Breast epithelium (tissue), 4 donors: ENCODE measurements around the gene NDUFAB1. TPM values are rescaled to one million over a fixed set of nuclear protein-coding genes. Genes with fewer than 3 reads are reported as not detected.

Experiments
- DNase-seq, 2 donors: peaks; one replicate each; pipeline ENCODE4 v3.0.0-alpha.2; 2019; ENCODE audit warnings: low spot score in 2 of 2
- H3K27ac ChIP-seq, 2 donors: fragments of 200-600 bp; sonication (generic) in 1 of 2; one replicate each; pipeline ENCODE4 v1.5.1; 2016 to 2019; ENCODE audit warnings: mild to moderate bottlenecking in 1 of 2
- H3K27me3 ChIP-seq, 2 donors: fragments of 200-600 bp; sonication (generic) in 1 of 2; one replicate each; pipeline versions ENCODE4 v1.5.1 to v1.6.0; 2017 to 2019; ENCODE audit warnings: control low read depth in 1 of 2, mild to moderate bottlenecking in 1 of 2
- H3K36me3 ChIP-seq: fragments of 200-600 bp; one replicate; pipeline ENCODE4 v1.5.1; 2019
- H3K4me1 ChIP-seq, 2 donors: fragments of 200-600 bp; sonication (generic); one replicate each; pipeline ENCODE4 v1.5.1; 2016 to 2019; ENCODE audit warnings: control low read depth in 1 of 2
- H3K4me3 ChIP-seq, 3 donors: fragments of 200-600 bp; sonication (generic); 1 replicate in 2 of 3; 2 replicates in 1 of 3; pipeline ENCODE4 v1.5.1; 2016 to 2019; ENCODE audit warnings: mild to moderate bottlenecking in 3 of 3, moderate library complexity in 2 of 3
- H3K9me3 ChIP-seq, 2 donors: fragments of 200-600 bp; sonication (generic) in 1 of 2; one replicate each; pipeline ENCODE4 v1.5.1; 2016 to 2019; ENCODE audit warnings: control low read depth in 1 of 2
- POLR2A ChIP-seq: fragments of 450-650 bp; IDR thresholded peaks from one replicate; pipeline ENCODE4 v1.6.1; 2016; ENCODE audit warnings: antibody characterized with exemption, mild to moderate bottlenecking, moderate library complexity
- POLR2AphosphoS5 ChIP-seq, 3 donors: sonication (generic); formaldehyde crosslinking; IDR thresholded peaks; one replicate each; pipeline ENCODE4 v1.6.1; 2017; ENCODE audit warnings: antibody characterized with exemption in 3 of 3
- intact Hi-C: fragments of 100-400 bp; cut with DNase I; formaldehyde crosslinking; loops from one replicate; pipeline ENCODE4 v1.15.1; 2023; ENCODE audit warnings: low total_unique reads
- total RNA-seq, 3 donors: library from RNA; depleted of rRNA; stranded (reverse); fragments of >200 nt; gene quantifications; one replicate each; pipeline ENCODE4 v1.1.0, GENCODE V29; 2016
- TF ChIP-seq, protein P1 (sequence below), 3 donors: fragments of 450-650 bp; IDR thresholded peaks; one replicate each; pipeline ENCODE4 v1.5.1; 2016 to 2017; ENCODE audit warnings: antibody characterized with exemption in 3 of 3, mild to moderate bottlenecking in 3 of 3, moderate library complexity in 3 of 3

Gene NDUFAB1
- total RNA-seq, 3 donors from 2014 or later: 59.4 to 75.1 (median 64.6) TPM

DNA sequence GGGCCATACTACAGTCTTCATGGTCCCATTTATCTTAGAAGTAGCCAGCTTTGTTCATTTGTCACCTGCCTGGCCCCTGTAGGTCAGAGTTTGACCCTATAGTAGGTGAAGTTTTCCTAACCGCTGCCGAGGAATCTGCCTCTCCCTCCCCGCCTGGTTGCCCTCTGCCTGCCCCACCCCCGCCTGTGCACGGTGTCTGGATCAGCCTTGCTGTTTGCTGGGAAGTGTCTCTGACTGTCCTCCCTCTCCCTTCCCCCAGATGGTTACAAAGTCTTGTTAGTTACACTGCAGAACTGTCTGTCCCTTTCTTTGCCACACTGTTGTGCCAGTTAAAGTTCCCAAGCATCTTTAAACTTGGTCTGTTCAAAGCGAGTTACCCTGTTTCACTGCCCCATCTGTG lies 32.9 kb downstream of the NDUFAB1 start:
- Histone ChIP-seq H3K27ac (no peak overlapping the region), H3K9me3 (no peaks in the 10 kb centered on the region), H3K36me3 (peaks cover 6% of the 10 kb centered on the region), H3K4me3 (no peak overlapping the region), H3K27me3 (no peaks in the 10 kb centered on the region), H3K4me1 (peaks cover 0 to 11% of the 10 kb centered on the region in 2 donors)
- TF ChIP-seq POLR2AphosphoS5 (IDR thresholded peaks at IDR 0.05) (no peak), POLR2A (no peak)
- TF ChIP-seq, protein P1, sequence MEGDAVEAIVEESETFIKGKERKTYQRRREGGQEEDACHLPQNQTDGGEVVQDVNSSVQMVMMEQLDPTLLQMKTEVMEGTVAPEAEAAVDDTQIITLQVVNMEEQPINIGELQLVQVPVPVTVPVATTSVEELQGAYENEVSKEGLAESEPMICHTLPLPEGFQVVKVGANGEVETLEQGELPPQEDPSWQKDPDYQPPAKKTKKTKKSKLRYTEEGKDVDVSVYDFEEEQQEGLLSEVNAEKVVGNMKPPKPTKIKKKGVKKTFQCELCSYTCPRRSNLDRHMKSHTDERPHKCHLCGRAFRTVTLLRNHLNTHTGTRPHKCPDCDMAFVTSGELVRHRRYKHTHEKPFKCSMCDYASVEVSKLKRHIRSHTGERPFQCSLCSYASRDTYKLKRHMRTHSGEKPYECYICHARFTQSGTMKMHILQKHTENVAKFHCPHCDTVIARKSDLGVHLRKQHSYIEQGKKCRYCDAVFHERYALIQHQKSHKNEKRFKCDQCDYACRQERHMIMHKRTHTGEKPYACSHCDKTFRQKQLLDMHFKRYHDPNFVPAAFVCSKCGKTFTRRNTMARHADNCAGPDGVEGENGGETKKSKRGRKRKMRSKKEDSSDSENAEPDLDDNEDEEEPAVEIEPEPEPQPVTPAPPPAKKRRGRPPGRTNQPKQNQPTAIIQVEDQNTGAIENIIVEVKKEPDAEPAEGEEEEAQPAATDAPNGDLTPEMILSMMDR (IDR thresholded peaks at IDR 0.05): no peak
- DNase-seq: no peak
- intact Hi-C loops: no loop called here

DNA sequence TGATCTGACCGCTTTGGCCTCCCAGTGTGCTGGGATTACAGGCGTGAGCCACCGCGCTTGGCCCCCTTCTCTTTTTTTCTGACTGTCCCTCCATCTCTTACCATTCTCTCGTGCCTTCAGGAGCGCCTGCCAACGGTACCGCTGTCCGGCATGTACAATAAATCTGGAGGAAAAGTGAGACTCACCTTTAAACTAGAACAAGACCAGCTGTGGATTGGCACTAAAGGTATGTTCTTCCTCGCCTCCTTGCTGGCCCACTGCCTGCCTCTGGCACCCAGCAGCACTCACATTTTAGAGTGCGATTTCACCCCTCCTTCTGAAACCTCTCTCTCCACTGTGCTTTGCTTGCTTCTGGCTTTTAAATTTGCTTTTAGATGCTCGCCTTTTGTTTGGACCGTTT lies 33.6 kb downstream of the NDUFAB1 start:
- Histone ChIP-seq H3K9me3 (no peaks in the 10 kb centered on the region), H3K4me3 (no peak overlapping the region), H3K4me1 (peaks cover 0 to 12% of the 10 kb centered on the region in 2 donors), H3K36me3 (peaks cover 6% of the 10 kb centered on the region), H3K27me3 (no peaks in the 10 kb centered on the region), H3K27ac (no peak overlapping the region)
- intact Hi-C loops: no loop called here
- DNase-seq: no peak
- TF ChIP-seq POLR2AphosphoS5 (IDR thresholded peaks at IDR 0.05) (no peak), POLR2A (no peak)
- TF ChIP-seq, protein P1 (IDR thresholded peaks at IDR 0.05): no peak

DNA sequence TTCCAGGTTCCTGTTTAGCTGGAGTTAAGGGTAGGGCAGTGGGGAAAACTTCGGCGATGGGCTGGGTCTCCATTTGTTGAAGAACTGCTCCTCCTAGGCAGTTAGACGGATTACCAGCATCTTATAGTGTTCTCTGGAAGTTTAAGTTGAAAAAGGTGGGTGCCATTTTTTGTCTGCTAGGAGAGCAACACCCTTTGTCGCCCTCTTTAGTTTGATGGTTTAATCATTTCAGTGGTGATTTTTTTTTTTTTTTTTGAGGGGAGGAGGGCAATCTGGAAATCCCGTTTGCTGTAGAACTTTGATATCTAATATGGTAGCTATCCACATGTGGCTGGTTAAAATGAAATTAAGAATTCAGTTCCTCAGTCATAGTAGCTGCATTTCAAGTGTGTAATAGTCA lies 34.5 kb downstream of the NDUFAB1 start:
- peaks cover 0 to 12% of the 10 kb centered on the region in 2 donors for H3K4me1 ChIP-seq
- TF ChIP-seq, protein P1 (IDR thresholded peaks at IDR 0.05): no peak
- no peak for TF ChIP-seq POLR2A
- TF ChIP-seq POLR2AphosphoS5 (IDR thresholded peaks at IDR 0.05): no peak
- H3K36me3 ChIP-seq: peaks cover 6% of the 10 kb centered on the region
- no peak for DNase-seq
- no peak overlapping the region for H3K4me3 ChIP-seq
- H3K27ac ChIP-seq: no peak overlapping the region
- intact Hi-C loops: no loop called here
- no peaks in the 10 kb centered on the region for H3K27me3 ChIP-seq
- no peaks in the 10 kb centered on the region for H3K9me3 ChIP-seq

DNA sequence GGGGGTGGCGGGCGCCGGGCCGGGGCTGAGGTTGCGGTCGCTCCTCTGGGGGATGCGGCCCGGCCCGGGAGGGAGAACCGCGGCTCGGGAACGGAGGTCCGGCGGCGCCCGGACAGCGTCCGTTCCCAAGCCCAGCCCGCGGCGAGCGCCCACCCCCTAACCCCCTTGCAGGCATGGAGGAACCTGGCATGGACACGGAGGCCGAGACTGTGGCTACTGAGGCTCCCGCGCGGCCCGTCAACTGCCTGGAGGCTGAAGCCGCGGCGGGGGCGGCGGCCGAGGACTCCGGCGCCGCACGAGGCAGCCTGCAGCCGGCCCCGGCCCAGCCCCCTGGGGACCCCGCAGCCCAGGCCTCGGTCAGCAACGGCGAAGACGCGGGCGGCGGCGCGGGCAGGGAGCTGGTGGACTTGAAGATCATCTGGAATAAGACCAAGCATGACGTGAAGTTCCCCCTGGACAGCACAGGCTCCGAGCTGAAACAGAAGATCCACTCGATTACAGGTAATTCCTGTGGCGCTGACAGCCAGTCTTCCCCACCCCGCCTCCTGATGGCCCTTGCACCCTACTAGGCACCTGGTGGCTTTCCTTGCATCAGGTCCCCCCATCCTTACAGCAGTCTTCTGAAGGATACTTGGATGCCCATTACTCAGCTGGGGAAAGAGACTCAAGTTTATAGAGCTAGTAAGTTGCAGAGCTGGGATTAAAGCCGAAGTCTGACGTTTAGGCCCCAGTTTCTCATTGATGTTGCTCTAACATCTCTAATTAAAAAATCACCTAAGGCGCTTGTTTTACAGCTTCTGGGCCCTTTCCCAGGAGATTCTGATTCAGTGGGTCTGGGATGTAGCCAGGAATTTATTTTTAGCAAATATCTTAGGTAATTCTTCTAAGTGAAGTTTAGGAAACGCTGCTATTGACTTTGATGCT lies 38.1 kb downstream of the NDUFAB1 start:
- TF ChIP-seq, protein P1 (IDR thresholded peaks at IDR 0.05): no peak
- no peak for TF ChIP-seq POLR2A
- TF ChIP-seq POLR2AphosphoS5 (IDR thresholded peaks at IDR 0.05): no peak
- DNase-seq: peak in 1 of 2 donors; percentile 32
- intact Hi-C loops: no loop called here
- Histone ChIP-seq H3K36me3 (peaks cover 6% of the 10 kb centered on the region), H3K27me3 (no peaks in the 10 kb centered on the region), H3K4me3 (peak overlapping the region; percentile 92 to 98 (median 96)), H3K9me3 (no peaks in the 10 kb centered on the region), H3K4me1 (peaks cover 0 to 12% of the 10 kb centered on the region in 2 donors), H3K27ac (peak overlapping the region; percentile 94 to 95)
